CD4-positive, alpha-beta memory T cell (primary cell): ENCODE measurements around the gene CCDC77. TPM values are rescaled to one million over a fixed set of nuclear protein-coding genes. Genes with fewer than 3 reads are reported as not detected.

Experiments
- CTCF ChIA-PET: fragments of 350-600 bp; sonication (Branson Sonifier 250); formaldehyde crosslinking; loops from one replicate; lab custom pipeline; 2021; ENCODE audit warnings: inconsistent platforms; ENCODE audit not compliant: partially characterized antibody; lab: Charles Lee
- POLR2A ChIA-PET: fragments of 350-600 bp; sonication (Branson Sonifier 250); formaldehyde crosslinking; loops from one replicate; lab custom pipeline; 2021; ENCODE audit not compliant: partially characterized antibody; lab: Charles Lee
- DNase-seq, 5 donors: peaks; one replicate each; pipeline versions ENCODE4 v3.0.0 to v3.0.0-alpha.2; 2020 to 2022; ENCODE audit warnings: mixed read lengths in 1 of 5
- H3K27ac ChIP-seq: one replicate; pipeline ENCODE4 v1.7.0; 2013; ENCODE audit warnings: low read depth, low read length
- H3K27me3 ChIP-seq: 2 replicates; pipeline ENCODE4 v1.7.0; 2013; ENCODE audit warnings: mild to moderate bottlenecking, low read length, moderate library complexity; ENCODE audit not compliant: insufficient read depth
- H3K36me3 ChIP-seq: 2 replicates; pipeline ENCODE4 v1.7.0; 2013; ENCODE audit warnings: mild to moderate bottlenecking, low read length, moderate library complexity; ENCODE audit not compliant: insufficient read depth
- H3K4me1 ChIP-seq: 2 replicates; pipeline ENCODE4 v1.7.0; 2013; ENCODE audit warnings: mild to moderate bottlenecking, low read length, moderate library complexity; ENCODE audit not compliant: insufficient read depth
- H3K4me3 ChIP-seq, 2 donors: one replicate each; pipeline ENCODE4 v1.7.0; 2013; ENCODE audit warnings: low read length in 2 of 2, mild to moderate bottlenecking in 1 of 2
- H3K9me3 ChIP-seq, 2 donors: one replicate each; pipeline ENCODE4 v1.7.0; 2013; ENCODE audit warnings: low read length in 2 of 2, control low read depth in 1 of 2; ENCODE audit not compliant: control insufficient read depth in 1 of 2
- H3K27ac Mint-ChIP-seq, 7 donors: one replicate each; pipeline ENCODE4 v1.8.0; 2020 to 2021; ENCODE audit warnings: mixed read lengths in 7 of 7, mild to moderate bottlenecking in 6 of 7, inconsistent platforms in 3 of 7, moderate library complexity in 3 of 7
- H3K27me3 Mint-ChIP-seq, 2 donors: one replicate each; pipeline ENCODE4 v1.8.0; 2020 to 2021; ENCODE audit warnings: mixed read lengths in 2 of 2
- H3K36me3 Mint-ChIP-seq, 2 donors: one replicate each; pipeline ENCODE4 v1.8.0; 2020 to 2021; ENCODE audit warnings: mixed read lengths in 2 of 2, inconsistent platforms in 1 of 2, mild to moderate bottlenecking in 1 of 2
- H3K4me1 Mint-ChIP-seq, 4 donors: one replicate each; pipeline ENCODE4 v1.8.0; 2020 to 2021; ENCODE audit warnings: mixed read lengths in 4 of 4, mild to moderate bottlenecking in 1 of 4
- H3K4me3 Mint-ChIP-seq, 8 donors: one replicate each; pipeline ENCODE4 v1.8.0; 2020 to 2021; ENCODE audit warnings: mixed read lengths in 8 of 8, mild to moderate bottlenecking in 7 of 8, moderate library complexity in 6 of 8, inconsistent platforms in 3 of 8
- H3K9me3 Mint-ChIP-seq, 8 donors: one replicate each; pipeline ENCODE4 v1.8.0; 2020 to 2021; ENCODE audit warnings: mixed read lengths in 8 of 8, mild to moderate bottlenecking in 5 of 8, inconsistent platforms in 3 of 8, moderate library complexity in 1 of 8
- intact Hi-C: fragments of 100-400 bp; cut with micrococcal nuclease; formaldehyde crosslinking; loops from one replicate; pipeline ENCODE4 v1.15.1; 2023
- polyA plus RNA-seq, 2 donors: library from polyadenylated mRNA; unstranded; fragments of 300-500 nt; fragmentation: Illumina TruSeq; gene quantifications; one replicate each; pipeline ENCODE4 v1.2.3, GENCODE V29; 2021
- total RNA-seq, 2 experiments: library from RNA; stranded (reverse); gene quantifications; one replicate each; pipeline ENCODE4 v1.2.3, GENCODE V29; 2021

Gene CCDC77
- total and polyA plus RNA-seq, 4 experiments from 2014 or later: 5.3 to 13.0 (median 8.4) TPM

GRCh38 chr12:450438-450837, 49.0 kb downstream of the CCDC77 start:
- H3K4me3 Mint-ChIP-seq: no peak overlapping the region
- POLR2A ChIA-PET: no interaction called here
- CTCF ChIA-PET: interaction anchor here (0.8 to 2.6 kb wide), 4 partner anchors 94 to 126 kb away, joined by 3 to 27 read pairs (median 8); no protein-coding TSS in a partner anchor
- Histone ChIP-seq H3K36me3 (no peaks in the 10 kb centered on the region), H3K9me3 (no peaks in the 10 kb centered on the region), H3K27ac (no peak overlapping the region), H3K4me1 (peaks cover 4% of the 10 kb centered on the region), H3K4me3 (no peak overlapping the region), H3K27me3 (no peaks in the 10 kb centered on the region)
- H3K27me3 Mint-ChIP-seq: peaks cover 0 to 2% of the 10 kb centered on the region in 2 donors
- H3K27ac Mint-ChIP-seq: peak overlapping the region in 1 of 7 donors; percentile 17
- no peaks in the 10 kb centered on the region for H3K36me3 Mint-ChIP-seq
- DNase-seq: no peak
- H3K4me1 Mint-ChIP-seq: peaks cover 0 to 5% (median 3%) of the 10 kb centered on the region in 4 donors
- intact Hi-C loops: loop anchor here (10.0 kb wide), 3 partner anchors 364 to 1144 kb away; partner anchors contain the start of genes FBXL14 and RAD52
- H3K9me3 Mint-ChIP-seq: peaks cover 0 to 3% (median 0%) of the 10 kb centered on the region in 8 donors

GRCh38 chr12:452667-453210, 51.3 kb downstream of the CCDC77 start:
- DNase-seq: peak in 3 of 5 donors; percentile 63 to 65 (median 65)
- POLR2A ChIA-PET: interaction anchor here (0.6 kb wide), 1 partner anchor 91 kb away, joined by 3 read pairs; no protein-coding TSS in a partner anchor
- H3K27me3 Mint-ChIP-seq: no peaks in the 10 kb centered on the region
- Histone ChIP-seq H3K9me3 (no peaks in the 10 kb centered on the region), H3K27ac (no peak overlapping the region), H3K4me3 (no peak overlapping the region), H3K4me1 (peaks cover 4% of the 10 kb centered on the region), H3K27me3 (no peaks in the 10 kb centered on the region), H3K36me3 (no peaks in the 10 kb centered on the region)
- H3K36me3 Mint-ChIP-seq: no peaks in the 10 kb centered on the region
- peaks cover 0 to 5% (median 3%) of the 10 kb centered on the region in 4 donors for H3K4me1 Mint-ChIP-seq
- peaks cover 0 to 3% (median 0%) of the 10 kb centered on the region in 8 donors for H3K9me3 Mint-ChIP-seq
- intact Hi-C loops: loop anchor here (10.0 kb wide), 3 partner anchors 362 to 1142 kb away; partner anchors contain the start of genes FBXL14 and RAD52
- CTCF ChIA-PET: interaction anchor here (0.7 to 7.9 kb wide), 18 partner anchors 9 to 112 kb away, joined by 3 to 71 read pairs (median 4); no protein-coding TSS in a partner anchor
- H3K27ac Mint-ChIP-seq: peak overlapping the region in 4 of 7 donors; percentile 22 to 72 (median 53)
- H3K4me3 Mint-ChIP-seq: peak overlapping the region in 1 of 8 donors; percentile 40

GRCh38 chr12:454833-455232, 53.4 kb downstream of the CCDC77 start:
- H3K4me1 ChIP-seq: peaks cover 13% of the 10 kb centered on the region
- H3K4me1 Mint-ChIP-seq: peaks cover 8 to 17% (median 11%) of the 10 kb centered on the region in 4 donors
- no peaks in the 10 kb centered on the region for H3K27me3 ChIP-seq
- peak overlapping the region in 2 of 8 donors; percentile 2 to 7 for H3K4me3 Mint-ChIP-seq
- H3K36me3 Mint-ChIP-seq: peaks cover 0 to 1% of the 10 kb centered on the region in 2 donors
- no peaks in the 10 kb centered on the region for H3K36me3 ChIP-seq
- CTCF ChIA-PET: interaction anchor here (0.9 to 7.9 kb wide), 16 partner anchors 9 to 495 kb away, joined by 3 to 71 read pairs (median 4); partner anchors contain the start of genes CCDC77 and RAD52
- no peak overlapping the region for H3K27ac ChIP-seq
- no peak overlapping the region for H3K4me3 ChIP-seq
- no peak for DNase-seq
- H3K27ac Mint-ChIP-seq: peak overlapping the region in 6 of 7 donors; percentile 7 to 89 (median 40)
- POLR2A ChIA-PET: no interaction called here
- intact Hi-C loops: loop anchor here (10.0 kb wide), 3 partner anchors 360 to 1140 kb away; partner anchors contain the start of genes FBXL14 and RAD52
- H3K9me3 ChIP-seq: no peaks in the 10 kb centered on the region
- H3K9me3 Mint-ChIP-seq: peaks cover 0 to 3% (median 0%) of the 10 kb centered on the region in 8 donors
- no peaks in the 10 kb centered on the region for H3K27me3 Mint-ChIP-seq

- POLR2A ChIA-PET: no interaction called here
- Histone ChIP-seq H3K27ac (no peak overlapping the region), H3K4me3 (no peak overlapping the region), H3K4me1 (peaks cover 13% of the 10 kb centered on the region), H3K27me3 (no peaks in the 10 kb centered on the region), H3K9me3 (no peaks in the 10 kb centered on the region), H3K36me3 (no peaks in the 10 kb centered on the region)
- Mint-ChIP-seq H3K27me3 (no peaks in the 10 kb centered on the region), H3K9me3 (peaks cover 0 to 3% (median 0%) of the 10 kb centered on the region in 8 donors), H3K4me3 (no peak overlapping the region), H3K36me3 (peaks cover 0 to 1% of the 10 kb centered on the region in 2 donors), H3K4me1 (peaks cover 8 to 17% (median 11%) of the 10 kb centered on the region in 4 donors), H3K27ac (peak overlapping the region in 1 of 7 donors; percentile 89)
- DNase-seq: no peak
- intact Hi-C loops: loop anchor here (10.0 kb wide), 3 partner anchors 359 to 1139 kb away; partner anchors contain the start of genes FBXL14 and RAD52
- CTCF ChIA-PET: interaction anchor here (1.3 to 7.9 kb wide), 9 partner anchors 12 to 494 kb away, joined by 3 to 71 read pairs (median 5); partner anchors contain the start of gene RAD52
Observed at GRCh38 chr12:455821-456220, 54.4 kb downstream of the CCDC77 start.

GRCh38 chr12:457676-458075, 56.2 kb downstream of the CCDC77 start:
- peaks cover 11 to 33% (median 16%) of the 10 kb centered on the region in 4 donors for H3K4me1 Mint-ChIP-seq
- peaks cover 0 to 1% of the 10 kb centered on the region in 2 donors for H3K36me3 Mint-ChIP-seq

GRCh38 chr12:459050-459429, 57.6 kb downstream of the CCDC77 start:
- no peak for DNase-seq

More at GRCh38 chr12:457676-458075, 56.2 kb downstream of the CCDC77 start:
- H3K9me3 ChIP-seq: no peaks in the 10 kb centered on the region
- peak overlapping the region in 1 of 7 donors; percentile 36 for H3K27ac Mint-ChIP-seq
- POLR2A ChIA-PET: no interaction called here
- H3K4me3 ChIP-seq: no peak overlapping the region
- CTCF ChIA-PET: interaction anchor here (0.7 to 7.9 kb wide), 4 partner anchors 14 to 90 kb away, joined by 3 to 71 read pairs (median 4); no protein-coding TSS in a partner anchor
- peaks cover 10% of the 10 kb centered on the region for H3K4me1 ChIP-seq
- peaks cover 0 to 3% of the 10 kb centered on the region in 2 donors for H3K27me3 Mint-ChIP-seq
- peak overlapping the region in 5 of 8 donors; percentile 10 to 77 (median 54) for H3K4me3 Mint-ChIP-seq
- intact Hi-C loops: loop anchor here (10.0 kb wide), 3 partner anchors 357 to 1137 kb away; partner anchors contain the start of genes FBXL14 and RAD52
- DNase-seq: no peak
- no peaks in the 10 kb centered on the region for H3K27me3 ChIP-seq
- no peak overlapping the region for H3K27ac ChIP-seq
- H3K9me3 Mint-ChIP-seq: no peaks in the 10 kb centered on the region
- H3K36me3 ChIP-seq: no peaks in the 10 kb centered on the region

More at GRCh38 chr12:459050-459429, 57.6 kb downstream of the CCDC77 start:
- ChIA-PET CTCF (interaction anchor here (7.9 kb wide), 1 partner anchor 89 kb away, joined by 71 read pairs; no protein-coding TSS in a partner anchor), POLR2A (no interaction called here)
- Histone ChIP-seq H3K4me3 (peak overlapping the region; percentile 58 to 72), H3K27ac (no peak overlapping the region), H3K27me3 (no peaks in the 10 kb centered on the region), H3K4me1 (peaks cover 9% of the 10 kb centered on the region), H3K36me3 (no peaks in the 10 kb centered on the region), H3K9me3 (no peaks in the 10 kb centered on the region)
- peaks cover 0 to 1% of the 10 kb centered on the region in 2 donors for H3K36me3 Mint-ChIP-seq
- peaks cover 17 to 42% (median 22%) of the 10 kb centered on the region in 4 donors for H3K4me1 Mint-ChIP-seq
- H3K27ac Mint-ChIP-seq: peak overlapping the region in 3 of 7 donors; percentile 51 to 69 (median 65)
- H3K27me3 Mint-ChIP-seq: peaks cover 0 to 3% of the 10 kb centered on the region in 2 donors
- peak overlapping the region; percentile 79 to 86 (median 84) for H3K4me3 Mint-ChIP-seq
- intact Hi-C loops: loop anchor here (10.0 kb wide), 3 partner anchors 356 to 1136 kb away; partner anchors contain the start of genes FBXL14 and RAD52
- H3K9me3 Mint-ChIP-seq: no peaks in the 10 kb centered on the region
